Endometrial microvascular endothelial cells (primary cell): ENCODE measurements around the gene DMD. TPM values are rescaled to one million over a fixed set of nuclear protein-coding genes. Genes with fewer than 3 reads are reported as not detected.

Experiments
- in situ Hi-C: cut with HindIII; loops from 2 replicates; pipeline ENCODE4 v1.10.0; 2017; ENCODE audit warnings: low sequenced_read_pairs, low pct_unique_long_range_greater_than_20kb; ENCODE audit errors: inconsistent ontology term
- total RNA-seq: library from RNA; depleted of rRNA; stranded (reverse); fragments of >200 nt; gene quantifications from one replicate; pipeline ENCODE4 v1.2.3, GENCODE V29; 2015; ENCODE audit errors: inconsistent ontology term

The DMD gene
- total RNA-seq, 1 donor from 2014 or later = 1.2 TPM

- in situ Hi-C loops = no loop called here
Measured at GRCh38 chrX:31715675-31716074, 1495.7 kb downstream of the DMD start.

- in situ Hi-C loops = no loop called here
Measured at GRCh38 chrX:31714797-31715196, 1496.6 kb downstream of the DMD start.

- in situ Hi-C loops = no loop called here
Measured at GRCh38 chrX:31713120-31713519, 1498.2 kb downstream of the DMD start.

- in situ Hi-C loops = no loop called here
Measured at GRCh38 chrX:31711166-31711565, 1500.2 kb downstream of the DMD start.

- in situ Hi-C loops = no loop called here
Measured at GRCh38 chrX:31708116-31708515, 1503.2 kb downstream of the DMD start.

- in situ Hi-C loops = no loop called here
Measured at GRCh38 chrX:31706466-31706865, 1504.9 kb downstream of the DMD start.

- in situ Hi-C loops = no loop called here
Measured at GRCh38 chrX:31705816-31706215, 1505.5 kb downstream of the DMD start.

GRCh38 chrX:31704938-31705337, 1506.4 kb downstream of the DMD start:
- in situ Hi-C loops = no loop called here

- in situ Hi-C loops = no loop called here
Measured at GRCh38 chrX:31702222-31702621, 1509.1 kb downstream of the DMD start.

- in situ Hi-C loops = no loop called here
Measured at GRCh38 chrX:31697294-31697916, 1513.9 kb downstream of the DMD start.

GRCh38 chrX:31679861-31680260, 1531.5 kb downstream of the DMD start:
- in situ Hi-C loops = no loop called here

GRCh38 chrX:31670245-31670644, 1541.1 kb downstream of the DMD start:
- in situ Hi-C loops = no loop called here

GRCh38 chrX:31665454-31665853, 1545.9 kb downstream of the DMD start:
- in situ Hi-C loops = no loop called here

- in situ Hi-C loops = no loop called here
Measured at GRCh38 chrX:31663172-31663571, 1548.2 kb downstream of the DMD start.

- in situ Hi-C loops = no loop called here
Measured at GRCh38 chrX:31661280-31661810, 1550.0 kb downstream of the DMD start.

- in situ Hi-C loops = no loop called here
Measured at GRCh38 chrX:31658360-31658759, 1553.0 kb downstream of the DMD start.

- in situ Hi-C loops = no loop called here
Measured at GRCh38 chrX:31656013-31656412, 1555.3 kb downstream of the DMD start.

GRCh38 chrX:31653422-31653821, 1557.9 kb downstream of the DMD start:
- in situ Hi-C loops = no loop called here

- in situ Hi-C loops = no loop called here
Measured at GRCh38 chrX:31652650-31653049, 1558.7 kb downstream of the DMD start.

GRCh38 chrX:31649201-31649600, 1562.1 kb downstream of the DMD start:
- in situ Hi-C loops = no loop called here

GRCh38 chrX:31633349-31633748, 1578.0 kb downstream of the DMD start:
- in situ Hi-C loops = no loop called here
